Measurements from ENCODE around the gene UST. TPM values are rescaled to one million over a fixed set of nuclear protein-coding genes. Genes with fewer than 3 reads are reported as not detected.
"Not testable (repeated sequence)": the region's sequence is repeated elsewhere in the genome, so short reads cannot be mapped to it uniquely, and the experiment has no call there.

The UST gene
- total RNA-seq, 2 donors from 2014 or later: 1.6 to 3.0 TPM

GRCh38 chr6:149088361-149088760 is 341.5 kb downstream of the UST start:
- H3K9me3 Mint-ChIP-seq: no peaks in the 10 kb centered on the region
- H3K4me1 Mint-ChIP-seq (ENCODE audit: low read depth in 2 of 2): peaks cover 22 to 36% of the 10 kb centered on the region in 2 donors
- DNase-seq (ENCODE audit: low spot score) (no peak), ATAC-seq (no peak)
- no peaks in the 10 kb centered on the region for H3K36me3 Mint-ChIP-seq
- H3K27ac Mint-ChIP-seq: peak overlapping the region in 1 of 2 donors; percentile 59
- no peak overlapping the region for H3K4me3 Mint-ChIP-seq
- H3K27me3 Mint-ChIP-seq: no peaks in the 10 kb centered on the region

GRCh38 chr6:149089510-149089909 is 342.7 kb downstream of the UST start:
- no peak for DNase-seq (ENCODE audit: low spot score)
- Mint-ChIP-seq H3K36me3 (no peaks in the 10 kb centered on the region), H3K27me3 (no peaks in the 10 kb centered on the region), H3K4me3 (no peak overlapping the region), H3K9me3 (no peaks in the 10 kb centered on the region), H3K4me1 (ENCODE audit: low read depth in 2 of 2) (peaks cover 28 to 44% of the 10 kb centered on the region in 2 donors), H3K27ac (peak overlapping the region in 1 of 2 donors; percentile 84)
- ATAC-seq: no peak

GRCh38 chr6:149090937-149091336 is 344.1 kb downstream of the UST start:
- H3K27me3 Mint-ChIP-seq: no peaks in the 10 kb centered on the region
- no peak overlapping the region for H3K4me3 Mint-ChIP-seq
- peak overlapping the region; percentile 19 to 84 for H3K27ac Mint-ChIP-seq
- ATAC-seq (no peak), DNase-seq (ENCODE audit: low spot score) (no peak)
- no peaks in the 10 kb centered on the region for H3K9me3 Mint-ChIP-seq
- H3K4me1 Mint-ChIP-seq (ENCODE audit: low read depth in 2 of 2): peaks cover 33 to 46% of the 10 kb centered on the region in 2 donors
- H3K36me3 Mint-ChIP-seq: no peaks in the 10 kb centered on the region

GRCh38 chr6:149093643-149094042 is 346.8 kb downstream of the UST start:
- ATAC-seq (peak in 1 of 2 donors; percentile 7), DNase-seq (ENCODE audit: low spot score) (no peak)
- H3K9me3 Mint-ChIP-seq: peaks cover 5% of the 10 kb centered on the region
- peak overlapping the region; percentile 63 for H3K4me3 Mint-ChIP-seq
- H3K4me1 Mint-ChIP-seq (ENCODE audit: low read depth in 2 of 2): peaks cover 46 to 53% of the 10 kb centered on the region in 2 donors
- H3K27ac Mint-ChIP-seq: peak overlapping the region; percentile 85 to 89
- H3K36me3 Mint-ChIP-seq: peaks cover 14% of the 10 kb centered on the region
- no peaks in the 10 kb centered on the region for H3K27me3 Mint-ChIP-seq

GRCh38 chr6:149094156-149094555 is 347.3 kb downstream of the UST start:
- Mint-ChIP-seq H3K27ac (peak overlapping the region; percentile 85 to 89), H3K36me3 (peaks cover 19% of the 10 kb centered on the region), H3K4me3 (peak overlapping the region; percentile 63), H3K27me3 (no peaks in the 10 kb centered on the region), H3K4me1 (ENCODE audit: low read depth in 2 of 2) (peaks cover 46 to 52% of the 10 kb centered on the region in 2 donors), H3K9me3 (peaks cover 7% of the 10 kb centered on the region)
- ATAC-seq: peak; percentile 71
- no peak for DNase-seq (ENCODE audit: low spot score)

- Mint-ChIP-seq H3K27me3 (no peaks in the 10 kb centered on the region), H3K4me1 (ENCODE audit: low read depth in 2 of 2) (peaks cover 46 to 52% of the 10 kb centered on the region in 2 donors), H3K4me3 (peak overlapping the region; percentile 63), H3K9me3 (peaks cover 7% of the 10 kb centered on the region), H3K27ac (peak overlapping the region; percentile 85 to 89), H3K36me3 (peaks cover 24% of the 10 kb centered on the region)
- ATAC-seq: peak; percentile 83 to 84
- no peak for DNase-seq (ENCODE audit: low spot score)
Measured at GRCh38 chr6:149094934-149095351, 348.1 kb downstream of the UST start.

- Mint-ChIP-seq H3K27me3 (no peaks in the 10 kb centered on the region), H3K9me3 (peaks cover 11% of the 10 kb centered on the region), H3K4me1 (ENCODE audit: low read depth in 2 of 2) (peaks cover 46 to 52% of the 10 kb centered on the region in 2 donors)
Measured at GRCh38 chr6:149095842-149096241, 349.0 kb downstream of the UST start.

GRCh38 chr6:149097794-149098193 is 351.0 kb downstream of the UST start:
- Mint-ChIP-seq H3K36me3 (peaks cover 34% of the 10 kb centered on the region), H3K4me3 (peak overlapping the region; percentile 24), H3K9me3 (peaks cover 11% of the 10 kb centered on the region), H3K27ac (peak overlapping the region; percentile 85 to 89), H3K4me1 (ENCODE audit: low read depth in 2 of 2) (peaks cover 42 to 51% of the 10 kb centered on the region in 2 donors), H3K27me3 (no peaks in the 10 kb centered on the region)
- DNase-seq (ENCODE audit: low spot score) (no peak), ATAC-seq (no peak)

More at GRCh38 chr6:149095842-149096241, 349.0 kb downstream of the UST start:
- DNase-seq (ENCODE audit: low spot score) (no peak), ATAC-seq (peak; percentile 10 to 46)
- H3K4me3 Mint-ChIP-seq: peak overlapping the region; percentile 63
- peak overlapping the region; percentile 85 to 89 for H3K27ac Mint-ChIP-seq
- peaks cover 24% of the 10 kb centered on the region for H3K36me3 Mint-ChIP-seq

GRCh38 chr6:149098700-149099276 is 352.0 kb downstream of the UST start:
- Mint-ChIP-seq H3K4me3 (no peak overlapping the region), H3K27ac (no peak overlapping the region), H3K27me3 (no peaks in the 10 kb centered on the region), H3K36me3 (peaks cover 34% of the 10 kb centered on the region), H3K9me3 (peaks cover 14% of the 10 kb centered on the region), H3K4me1 (ENCODE audit: low read depth in 2 of 2) (peaks cover 34 to 42% of the 10 kb centered on the region in 2 donors)
- DNase-seq (ENCODE audit: low spot score) (no peak), ATAC-seq (no peak)

GRCh38 chr6:149102324-149102723 is 355.5 kb downstream of the UST start:
- peaks cover 7 to 16% of the 10 kb centered on the region in 2 donors for H3K4me1 Mint-ChIP-seq (ENCODE audit: low read depth in 2 of 2)
- ATAC-seq (no peak), DNase-seq (ENCODE audit: low spot score) (no peak)
- H3K9me3 Mint-ChIP-seq: peaks cover 14% of the 10 kb centered on the region
- no peak overlapping the region for H3K4me3 Mint-ChIP-seq
- H3K27ac Mint-ChIP-seq: peak overlapping the region in 1 of 2 donors; percentile 31
- H3K27me3 Mint-ChIP-seq: no peaks in the 10 kb centered on the region
- H3K36me3 Mint-ChIP-seq: peaks cover 34% of the 10 kb centered on the region

GRCh38 chr6:149103950-149104349 is 357.1 kb downstream of the UST start:
- ATAC-seq; H3K4me3 Mint-ChIP-seq; H3K27ac Mint-ChIP-seq; DNase-seq (ENCODE audit: low spot score); H3K27me3 Mint-ChIP-seq; H3K9me3 Mint-ChIP-seq: not testable (repeated sequence)
- peaks cover 0 to 12% of the 10 kb centered on the region in 2 donors for H3K4me1 Mint-ChIP-seq (ENCODE audit: low read depth in 2 of 2)
- H3K36me3 Mint-ChIP-seq: peaks cover 17% of the 10 kb centered on the region

- Mint-ChIP-seq H3K9me3 (peaks cover 3% of the 10 kb centered on the region), H3K27ac (no peak overlapping the region), H3K4me1 (ENCODE audit: low read depth in 2 of 2) (peaks cover 7 to 28% of the 10 kb centered on the region in 2 donors), H3K36me3 (no peaks in the 10 kb centered on the region), H3K27me3 (no peaks in the 10 kb centered on the region), H3K4me3 (no peak overlapping the region)
- no peak for ATAC-seq
- DNase-seq (ENCODE audit: low spot score): no peak
Measured at GRCh38 chr6:149107520-149107919, 360.7 kb downstream of the UST start.

GRCh38 chr6:149108038-149108748 is 361.4 kb downstream of the UST start:
- H3K27ac Mint-ChIP-seq: no peak overlapping the region
- DNase-seq (ENCODE audit: low spot score) (no peak), ATAC-seq (no peak)
- H3K9me3 Mint-ChIP-seq: peaks cover 2% of the 10 kb centered on the region
- peaks cover 14 to 35% of the 10 kb centered on the region in 2 donors for H3K4me1 Mint-ChIP-seq (ENCODE audit: low read depth in 2 of 2)
- H3K4me3 Mint-ChIP-seq: no peak overlapping the region
- peaks cover 4% of the 10 kb centered on the region for H3K36me3 Mint-ChIP-seq
- H3K27me3 Mint-ChIP-seq: no peaks in the 10 kb centered on the region

GRCh38 chr6:149108749-149109100 is 361.9 kb downstream of the UST start:
- no peak for DNase-seq (ENCODE audit: low spot score)
- peaks cover 14 to 39% of the 10 kb centered on the region in 2 donors for H3K4me1 Mint-ChIP-seq (ENCODE audit: low read depth in 2 of 2)
- H3K9me3 Mint-ChIP-seq: no peaks in the 10 kb centered on the region
- ATAC-seq: no peak
- H3K27me3 Mint-ChIP-seq: no peaks in the 10 kb centered on the region
- H3K36me3 Mint-ChIP-seq: peaks cover 5% of the 10 kb centered on the region
- H3K4me3 Mint-ChIP-seq: no peak overlapping the region
- no peak overlapping the region for H3K27ac Mint-ChIP-seq

Data from natural killer cell treated with Interleukin-12 subunit alpha and Interleukin-12 subunit beta and Interleukin-15 and Interleukin-18, amount 100 ng/mL, for 72 hours (primary cell).